ENCODE results near the gene IFT22.
"Not testable (repeated sequence)": the region's sequence is repeated elsewhere in the genome, so short reads cannot be mapped to it uniquely, and the experiment has no call there.

Gene IFT22

DNA sequence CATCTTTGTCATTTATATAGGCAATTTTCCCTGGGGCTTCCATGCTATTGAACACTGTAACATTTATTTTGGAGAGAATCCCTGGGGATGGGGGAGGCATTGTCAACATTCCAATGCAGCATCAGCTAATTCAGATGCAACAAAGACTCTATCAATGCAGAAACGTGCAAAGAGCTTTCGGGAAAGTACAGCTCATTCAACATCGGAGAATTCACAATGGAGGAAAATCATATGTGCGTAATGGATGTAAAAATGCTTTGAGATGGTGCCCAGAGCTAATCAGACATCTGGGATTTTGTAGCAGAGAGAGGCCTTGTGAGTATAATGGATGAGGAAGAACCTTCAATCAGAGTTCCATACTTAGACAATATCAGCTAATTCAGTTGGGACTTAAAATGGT, 48.4 kb downstream of the IFT22 start:
- no peak for DNase-seq

DNA sequence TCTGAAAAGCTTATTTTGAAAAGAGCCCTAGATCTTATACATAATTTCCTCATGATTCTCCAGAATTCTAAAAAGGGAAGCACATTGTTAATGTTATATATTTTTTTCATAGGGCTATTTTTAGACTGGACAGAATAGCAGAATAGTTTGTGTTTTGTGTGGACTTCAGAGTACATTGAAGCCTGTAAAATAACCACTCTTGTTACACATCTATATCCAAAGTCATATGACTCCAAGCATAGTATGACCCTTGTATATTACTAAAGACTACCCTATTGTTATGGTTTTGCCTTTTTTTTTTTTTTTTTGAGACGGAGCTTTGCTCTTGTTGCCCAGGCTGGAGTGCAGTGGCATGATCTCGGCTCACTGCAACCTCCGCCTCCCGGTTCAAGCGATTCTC, 50.6 kb downstream of the IFT22 start:
- no peak for DNase-seq

DNA sequence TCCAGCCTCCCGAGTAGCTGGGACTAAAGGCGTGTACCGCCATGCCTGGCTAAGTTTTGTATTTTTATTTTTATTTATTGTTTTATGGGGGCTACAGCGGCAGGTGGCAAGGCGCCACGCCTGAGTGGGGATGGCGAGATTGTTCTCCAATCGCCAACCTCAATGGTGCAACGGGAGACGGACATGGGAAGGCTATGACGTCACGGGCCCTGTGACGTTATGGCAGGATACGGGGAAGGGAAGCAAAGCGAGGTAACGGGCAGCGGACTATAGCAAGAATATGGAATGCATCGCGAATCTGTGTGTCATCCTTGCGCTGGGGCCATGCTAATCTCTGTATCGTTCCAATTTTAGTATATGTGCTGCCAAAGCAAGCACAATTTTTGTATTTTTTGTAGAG, 51.9 kb downstream of the IFT22 start:
- no peak for DNase-seq

DNA sequence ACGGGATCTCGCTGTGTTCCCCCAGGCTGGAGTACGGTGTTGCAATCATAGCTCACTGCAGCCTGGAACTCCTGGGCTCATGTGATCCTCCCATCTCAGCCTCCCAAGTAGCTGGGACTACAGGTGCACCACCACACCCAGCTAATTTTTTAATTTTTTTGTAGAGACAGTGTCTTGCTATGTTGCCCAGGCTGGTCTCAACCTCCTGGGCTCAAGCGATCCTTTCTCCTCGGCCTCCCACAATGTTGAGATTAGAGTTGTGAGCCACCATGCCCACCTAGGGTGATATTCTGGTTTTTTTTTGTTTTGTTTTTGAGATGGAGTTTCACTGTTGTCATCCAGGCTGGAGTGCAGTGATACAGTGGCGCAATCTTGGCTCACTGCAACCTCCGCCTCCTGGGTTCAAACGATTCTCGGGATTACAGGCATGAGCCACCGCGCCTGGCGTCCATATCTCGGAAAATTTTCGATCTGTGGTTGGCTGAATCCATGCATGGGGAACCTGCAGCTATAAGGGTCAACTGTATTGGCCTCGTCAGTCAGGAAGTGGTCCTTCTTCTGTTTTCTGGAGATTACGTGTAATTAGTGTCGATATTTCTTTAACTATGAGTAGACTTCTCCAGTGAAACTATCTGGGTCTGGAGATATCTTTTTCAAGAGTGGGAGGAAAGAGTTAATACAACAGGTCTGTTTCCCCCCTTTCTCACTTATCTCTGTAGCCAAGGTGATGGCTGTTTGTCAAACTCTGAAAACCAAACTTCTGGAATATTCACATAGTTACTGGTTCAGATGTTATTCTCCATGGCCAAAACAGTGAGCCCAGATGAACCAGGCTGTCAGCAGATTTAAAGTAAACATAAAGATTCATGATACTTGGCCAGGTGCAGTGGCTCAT, 55.7 kb downstream of the IFT22 start:
- no peak for DNase-seq

DNA sequence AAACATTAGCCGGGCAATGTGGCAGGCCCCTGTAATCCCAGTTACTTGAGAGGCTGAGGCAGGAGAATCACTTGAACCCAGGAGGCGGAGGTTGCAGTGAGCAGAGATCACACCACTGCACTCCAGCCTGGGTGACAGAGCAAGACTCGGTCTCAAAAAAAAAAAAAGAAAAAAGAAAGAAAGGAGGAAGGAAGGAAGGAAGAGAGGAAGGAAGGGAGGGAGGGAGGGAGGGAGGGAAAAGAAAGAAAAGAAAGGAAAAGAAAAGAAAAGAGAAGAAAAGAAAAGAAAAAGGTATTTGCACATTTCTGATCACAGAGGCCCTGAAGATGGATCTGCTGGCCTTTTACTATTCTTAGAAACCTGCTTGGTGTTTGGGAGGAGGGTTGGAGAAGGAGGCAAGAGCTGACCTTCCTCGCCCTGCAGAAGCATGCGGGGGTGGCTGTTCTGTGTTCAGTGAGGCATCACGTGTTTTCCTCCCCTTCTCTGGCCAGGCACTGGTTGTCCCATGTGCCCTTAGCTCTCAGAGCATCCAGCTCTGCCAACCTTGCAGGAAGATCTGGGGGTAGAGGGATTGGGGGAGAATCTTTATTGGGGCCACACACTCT, 57.4 kb downstream of the IFT22 start:
- DNase-seq: not testable (repeated sequence)

Measured in NCI-H510A treated with DMSO at 0.1 percent for 48 hours (cell line).